ENCODE results near the gene TUBGCP3. TPM values are rescaled to one million over a fixed set of nuclear protein-coding genes. Genes with fewer than 3 reads are reported as not detected.

The TUBGCP3 gene
- total and polyA plus RNA-seq, 4 donors, result 6.7 to 31.0 (median 17.3) TPM

DNA sequence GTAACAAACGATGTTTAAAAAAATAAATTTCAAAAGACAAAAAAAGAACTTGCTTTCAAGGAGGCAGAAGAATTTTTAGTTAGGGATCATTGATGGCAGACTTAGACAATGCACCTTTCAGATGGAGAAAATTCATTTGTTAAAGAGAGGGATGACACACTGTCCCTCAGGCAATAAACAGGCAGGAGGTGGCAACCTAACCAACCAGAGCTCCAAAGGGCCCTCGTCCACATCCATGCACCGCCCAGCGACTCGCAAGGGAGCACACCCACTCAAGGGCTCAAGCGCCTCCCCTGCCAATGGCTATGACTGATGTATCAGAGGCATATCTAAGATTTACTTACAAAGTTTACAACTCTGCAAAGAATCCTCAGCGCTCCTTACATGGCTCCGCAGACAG, 81.9 kb downstream of the TUBGCP3 start:
- Histone ChIP-seq H3K4me3 (ENCODE audit: low read depth in 1 of 3, low read length in 3 of 3) (no peak overlapping the region), H3K36me3 (ENCODE audit: control insufficient read depth in 4 of 4, insufficient read depth in 3 of 4, low read depth in 1 of 4, low read length in 3 of 4) (peaks cover 10 to 38% (median 19%) of the 10 kb centered on the region in 4 donors), H3K9ac (ENCODE audit: low read depth in 1 of 2, low read length in 2 of 2) (no peak overlapping the region), H3K27me3 (ENCODE audit: control insufficient read depth in 4 of 4, insufficient read depth in 4 of 4, low read length in 3 of 4) (no peaks in the 10 kb centered on the region), H3K27ac (ENCODE audit: low read depth in 1 of 2, low read length in 2 of 2) (no peak overlapping the region), H3K9me3 (ENCODE audit: control insufficient read depth in 4 of 4, low read length in 3 of 4) (no peaks in the 10 kb centered on the region), H3K4me1 (ENCODE audit: control insufficient read depth in 4 of 4, insufficient read depth in 4 of 4, low read length in 3 of 4) (no peaks in the 10 kb centered on the region)
- WGBS, result 97% methylated on average over 8 of the region's 8 CpGs
- no peak for TF ChIP-seq GABPA (IDR thresholded peaks at IDR 0.05 in 1 of 2, conservative IDR thresholded peaks at IDR 0.05 in 1 of 2)
- TF ChIP-seq JUND (IDR thresholded peaks at IDR 0.05), result no peak
- TF ChIP-seq, protein P1, sequence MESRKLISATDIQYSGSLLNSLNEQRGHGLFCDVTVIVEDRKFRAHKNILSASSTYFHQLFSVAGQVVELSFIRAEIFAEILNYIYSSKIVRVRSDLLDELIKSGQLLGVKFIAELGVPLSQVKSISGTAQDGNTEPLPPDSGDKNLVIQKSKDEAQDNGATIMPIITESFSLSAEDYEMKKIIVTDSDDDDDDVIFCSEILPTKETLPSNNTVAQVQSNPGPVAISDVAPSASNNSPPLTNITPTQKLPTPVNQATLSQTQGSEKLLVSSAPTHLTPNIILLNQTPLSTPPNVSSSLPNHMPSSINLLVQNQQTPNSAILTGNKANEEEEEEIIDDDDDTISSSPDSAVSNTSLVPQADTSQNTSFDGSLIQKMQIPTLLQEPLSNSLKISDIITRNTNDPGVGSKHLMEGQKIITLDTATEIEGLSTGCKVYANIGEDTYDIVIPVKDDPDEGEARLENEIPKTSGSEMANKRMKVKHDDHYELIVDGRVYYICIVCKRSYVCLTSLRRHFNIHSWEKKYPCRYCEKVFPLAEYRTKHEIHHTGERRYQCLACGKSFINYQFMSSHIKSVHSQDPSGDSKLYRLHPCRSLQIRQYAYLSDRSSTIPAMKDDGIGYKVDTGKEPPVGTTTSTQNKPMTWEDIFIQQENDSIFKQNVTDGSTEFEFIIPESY (IDR thresholded peaks at IDR 0.05), result no peak
- no peak for TF ChIP-seq FOXA2 (IDR thresholded peaks at IDR 0.05)
- TF ChIP-seq, protein P2, sequence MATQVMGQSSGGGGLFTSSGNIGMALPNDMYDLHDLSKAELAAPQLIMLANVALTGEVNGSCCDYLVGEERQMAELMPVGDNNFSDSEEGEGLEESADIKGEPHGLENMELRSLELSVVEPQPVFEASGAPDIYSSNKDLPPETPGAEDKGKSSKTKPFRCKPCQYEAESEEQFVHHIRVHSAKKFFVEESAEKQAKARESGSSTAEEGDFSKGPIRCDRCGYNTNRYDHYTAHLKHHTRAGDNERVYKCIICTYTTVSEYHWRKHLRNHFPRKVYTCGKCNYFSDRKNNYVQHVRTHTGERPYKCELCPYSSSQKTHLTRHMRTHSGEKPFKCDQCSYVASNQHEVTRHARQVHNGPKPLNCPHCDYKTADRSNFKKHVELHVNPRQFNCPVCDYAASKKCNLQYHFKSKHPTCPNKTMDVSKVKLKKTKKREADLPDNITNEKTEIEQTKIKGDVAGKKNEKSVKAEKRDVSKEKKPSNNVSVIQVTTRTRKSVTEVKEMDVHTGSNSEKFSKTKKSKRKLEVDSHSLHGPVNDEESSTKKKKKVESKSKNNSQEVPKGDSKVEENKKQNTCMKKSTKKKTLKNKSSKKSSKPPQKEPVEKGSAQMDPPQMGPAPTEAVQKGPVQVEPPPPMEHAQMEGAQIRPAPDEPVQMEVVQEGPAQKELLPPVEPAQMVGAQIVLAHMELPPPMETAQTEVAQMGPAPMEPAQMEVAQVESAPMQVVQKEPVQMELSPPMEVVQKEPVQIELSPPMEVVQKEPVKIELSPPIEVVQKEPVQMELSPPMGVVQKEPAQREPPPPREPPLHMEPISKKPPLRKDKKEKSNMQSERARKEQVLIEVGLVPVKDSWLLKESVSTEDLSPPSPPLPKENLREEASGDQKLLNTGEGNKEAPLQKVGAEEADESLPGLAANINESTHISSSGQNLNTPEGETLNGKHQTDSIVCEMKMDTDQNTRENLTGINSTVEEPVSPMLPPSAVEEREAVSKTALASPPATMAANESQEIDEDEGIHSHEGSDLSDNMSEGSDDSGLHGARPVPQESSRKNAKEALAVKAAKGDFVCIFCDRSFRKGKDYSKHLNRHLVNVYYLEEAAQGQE (IDR thresholded peaks at IDR 0.05), result no peak
- TF ChIP-seq YY1 (IDR thresholded peaks at IDR 0.05), result no peak
- no peak for DNase-seq (ENCODE audit: low spot score)

DNA sequence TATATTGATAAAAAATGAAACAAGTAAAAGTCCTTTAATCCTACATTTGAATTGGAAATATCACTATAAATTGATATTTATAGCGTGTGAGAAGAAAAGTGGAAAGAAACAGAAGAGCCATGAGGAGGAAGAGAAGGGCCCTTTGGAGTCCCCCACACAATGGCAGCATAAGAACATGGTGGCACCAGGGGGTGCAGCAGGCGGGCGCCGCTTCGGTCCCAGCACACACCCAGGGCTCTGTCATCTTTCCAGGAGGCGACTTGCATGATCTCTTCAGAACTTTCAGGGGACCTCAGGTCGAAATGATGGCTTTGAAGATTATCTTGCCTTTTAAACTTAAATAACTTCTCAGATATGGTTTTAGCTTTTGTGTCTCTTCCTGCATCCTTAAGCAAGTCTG, 91.8 kb downstream of the TUBGCP3 start:
- H3K4me3 ChIP-seq (ENCODE audit: low read depth in 1 of 3, low read length in 3 of 3), result no peak overlapping the region
- TF ChIP-seq YY1 (IDR thresholded peaks at IDR 0.05), result no peak
- no peak for TF ChIP-seq HNF4A (conservative IDR thresholded peaks at IDR 0.05)
- no peak for TF ChIP-seq EGR1 (IDR thresholded peaks at IDR 0.05; ENCODE audit: low read depth in 2 of 2)
- TF ChIP-seq, protein P2 (IDR thresholded peaks at IDR 0.05), result no peak
- TF ChIP-seq, protein P1 (IDR thresholded peaks at IDR 0.05), result no peak
- no peak for TF ChIP-seq RAD21 (IDR thresholded peaks at IDR 0.05)
- TF ChIP-seq JUND (IDR thresholded peaks at IDR 0.05), result no peak
- no peak overlapping the region for H3K27ac ChIP-seq (ENCODE audit: low read depth in 1 of 2, low read length in 2 of 2)
- H3K9me3 ChIP-seq (ENCODE audit: control insufficient read depth in 4 of 4, low read length in 3 of 4), result no peaks in the 10 kb centered on the region
- H3K36me3 ChIP-seq (ENCODE audit: control insufficient read depth in 4 of 4, insufficient read depth in 3 of 4, low read depth in 1 of 4, low read length in 3 of 4), result peaks cover 1 to 24% (median 19%) of the 10 kb centered on the region in 4 donors
- DNase-seq (ENCODE audit: low spot score), result no peak
- no peaks in the 10 kb centered on the region for H3K27me3 ChIP-seq (ENCODE audit: control insufficient read depth in 4 of 4, insufficient read depth in 4 of 4, low read length in 3 of 4)
- 99% methylated on average over 7 of the region's 7 CpGs for WGBS
- H3K9ac ChIP-seq (ENCODE audit: low read depth in 1 of 2, low read length in 2 of 2), result no peak overlapping the region
- no peaks in the 10 kb centered on the region for H3K4me1 ChIP-seq (ENCODE audit: control insufficient read depth in 4 of 4, insufficient read depth in 4 of 4, low read length in 3 of 4)
